Activated naive CD4-positive, alpha-beta T cell treated with anti-CD3 and anti-CD28 coated beads for 36 hours (primary cell): Measurements from ENCODE around the gene PTPRM. TPM values are rescaled to one million over a fixed set of nuclear protein-coding genes. Genes with fewer than 3 reads are reported as not detected.

ENCODE experiments used
- CTCF ChIA-PET: fragments of 350-600 bp; sonication (Branson Sonifier 250); formaldehyde crosslinking; loops from one replicate; lab custom pipeline; 2021; ENCODE audit warnings: antibody characterized with exemption; lab: Charles Lee
- DNase-seq: peaks from one replicate; pipeline ENCODE4 v3.0.0-alpha.2; 2020
- H3K27ac Mint-ChIP-seq: one replicate; pipeline ENCODE4 v1.8.0; 2021; ENCODE audit warnings: mild to moderate bottlenecking, mixed read lengths
- H3K27me3 Mint-ChIP-seq: one replicate; pipeline ENCODE4 v1.8.0; 2021; ENCODE audit warnings: low read depth, mixed read lengths
- H3K36me3 Mint-ChIP-seq: one replicate; pipeline ENCODE4 v1.8.0; 2021; ENCODE audit warnings: low read depth, mixed read lengths
- H3K4me1 Mint-ChIP-seq: one replicate; pipeline ENCODE4 v1.8.0; 2021; ENCODE audit warnings: low read depth, mixed read lengths
- H3K4me3 Mint-ChIP-seq: one replicate; pipeline ENCODE4 v1.8.0; 2021; ENCODE audit warnings: mild to moderate bottlenecking, moderate library complexity, mixed read lengths
- H3K9me3 Mint-ChIP-seq: one replicate; pipeline ENCODE4 v1.8.0; 2021; ENCODE audit warnings: mixed read lengths
- intact Hi-C: fragments of 100-400 bp; cut with micrococcal nuclease; formaldehyde crosslinking; loops from one replicate; pipeline ENCODE4 v1.15.1; 2023
- total RNA-seq, 2 experiments: library from RNA; stranded (reverse); gene quantifications; one replicate each; pipeline ENCODE4 v1.2.3, GENCODE V29; 2021

Gene PTPRM
- total RNA-seq: 1 to 10 TPM; 4.3 to 6.1 TPM

DNA sequence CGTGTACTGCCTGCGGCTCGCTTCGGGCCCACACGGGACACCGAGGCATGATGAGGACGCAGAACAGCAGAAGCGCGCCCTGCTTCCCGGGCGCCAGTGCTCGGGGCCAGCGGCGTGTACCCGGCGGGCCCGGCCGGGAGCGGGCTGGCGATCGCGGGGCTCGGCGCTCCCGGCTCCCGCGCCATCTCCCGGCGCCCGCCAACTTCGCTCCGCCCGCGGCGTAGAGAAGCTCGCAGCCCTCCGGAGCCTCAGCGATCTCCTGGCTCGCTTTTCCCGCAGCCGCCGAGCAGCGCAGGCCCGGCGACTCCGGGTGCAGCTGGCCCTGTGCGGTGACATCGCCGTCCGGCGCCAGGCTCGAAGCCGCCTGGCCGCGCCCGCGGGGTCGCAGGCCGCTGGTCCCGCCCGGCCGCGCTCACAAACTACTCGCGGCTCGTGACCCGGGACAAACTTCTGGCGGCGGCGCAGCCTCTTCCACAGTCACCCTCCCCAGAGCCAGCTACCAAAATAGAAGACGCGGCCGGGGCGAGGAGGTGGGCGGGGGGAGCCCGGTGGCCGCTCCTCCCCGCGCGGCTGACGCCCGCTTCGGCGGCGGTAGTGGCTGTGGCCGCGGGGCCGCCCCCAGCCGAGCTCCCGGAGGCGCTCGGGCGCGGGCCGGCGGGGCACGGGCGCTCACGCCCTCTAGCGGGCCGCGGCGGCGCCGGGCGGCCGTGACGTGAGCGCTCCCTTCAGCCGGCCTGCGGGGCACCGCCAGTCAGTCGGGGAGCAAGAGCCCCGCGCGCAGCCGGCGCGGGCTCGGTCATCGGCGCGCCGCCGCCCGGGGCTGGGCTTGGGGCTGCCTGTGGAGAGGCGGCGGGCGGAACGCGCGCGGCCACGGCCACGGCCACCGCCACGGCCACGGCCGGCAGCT lies at the start of gene PTPRM:
Gene PTPRM, plus strand, starts transcription at position 750 of the 907 bp plus-strand sequence. CDS start 503 bp downstream, outside the sequence.
- DNase-seq: peak; percentile 54
- H3K27me3 Mint-ChIP-seq: peaks cover 50% of the 10 kb centered on the region
- CTCF ChIA-PET: interaction anchor here (0.9 to 1.2 kb wide), 4 partner anchors 10 to 141 kb away, joined by 3 to 4 read pairs (median 3); no protein-coding TSS in a partner anchor
- no peak within 1 kb of the TSS for H3K27ac Mint-ChIP-seq
- H3K4me1 Mint-ChIP-seq: no peaks in the 10 kb centered on the region
- intact Hi-C loops: loop anchor here (2.0 to 10.0 kb wide), 3 partner anchors 346 to 652 kb away; no protein-coding TSS in a partner anchor
- peak within 1 kb of the TSS; percentile 10 for H3K4me3 Mint-ChIP-seq
- H3K9me3 Mint-ChIP-seq: peaks cover 5% of the 10 kb centered on the region
- H3K36me3 Mint-ChIP-seq: no peaks in the 10 kb centered on the region

DNA sequence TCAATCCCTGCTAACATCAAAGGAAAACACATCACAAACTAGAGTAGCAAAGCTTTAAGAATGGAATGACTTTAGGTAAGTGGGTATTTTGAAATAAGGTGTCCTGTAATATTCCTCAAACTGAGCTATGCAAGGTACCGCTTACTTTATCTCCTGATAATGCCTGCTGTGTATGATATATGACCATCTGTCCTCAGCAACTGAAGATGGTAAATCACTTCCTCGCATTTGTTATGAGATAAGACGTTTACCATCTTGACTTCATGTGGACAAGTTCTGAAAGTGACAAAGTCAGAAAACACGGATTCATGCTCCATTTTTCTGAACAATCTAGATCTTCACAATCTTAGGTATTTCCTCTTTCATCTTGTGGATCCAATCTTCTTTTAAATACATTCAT lies 49.3 kb upstream of the PTPRM start:
- CTCF ChIA-PET: no interaction called here
- intact Hi-C loops: no loop called here
- H3K9me3 Mint-ChIP-seq: no peaks in the 10 kb centered on the region
- H3K36me3 Mint-ChIP-seq: no peaks in the 10 kb centered on the region
- no peaks in the 10 kb centered on the region for H3K4me1 Mint-ChIP-seq
- no peak overlapping the region for H3K4me3 Mint-ChIP-seq
- DNase-seq: no peak
- H3K27ac Mint-ChIP-seq: no peak overlapping the region
- H3K27me3 Mint-ChIP-seq: peaks cover 2% of the 10 kb centered on the region

DNA sequence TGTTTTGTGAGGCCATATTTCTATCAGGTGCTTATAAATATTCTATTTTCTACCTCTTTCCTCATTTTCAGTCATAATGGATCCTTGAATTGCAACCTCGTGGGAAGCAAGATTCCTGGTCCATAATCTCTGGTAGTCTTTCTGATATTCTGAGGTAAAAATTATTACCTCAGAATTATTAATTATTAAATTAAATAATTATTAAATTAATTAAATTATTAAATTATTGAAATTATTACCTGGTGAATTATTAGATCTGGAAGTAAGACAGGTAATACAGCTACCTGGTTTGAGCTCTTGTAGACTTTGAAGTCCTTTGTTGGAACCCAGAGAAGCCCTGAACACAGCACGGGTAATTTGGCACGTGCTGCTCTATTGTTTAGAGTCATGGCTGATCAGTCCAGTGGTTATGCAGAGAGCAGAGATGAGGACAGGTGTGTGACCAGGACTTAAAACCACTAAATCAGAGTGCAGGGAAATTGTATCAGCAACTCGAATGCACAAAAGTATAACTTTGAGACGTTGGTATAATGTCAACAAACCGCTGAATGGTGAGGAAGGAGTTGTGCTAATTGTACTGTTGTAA lies 46.8 kb upstream of the PTPRM start:
- CTCF ChIA-PET: no interaction called here
- no peak overlapping the region for H3K27ac Mint-ChIP-seq
- intact Hi-C loops: no loop called here
- no peaks in the 10 kb centered on the region for H3K4me1 Mint-ChIP-seq
- no peak overlapping the region for H3K4me3 Mint-ChIP-seq
- no peaks in the 10 kb centered on the region for H3K36me3 Mint-ChIP-seq
- no peaks in the 10 kb centered on the region for H3K9me3 Mint-ChIP-seq
- H3K27me3 Mint-ChIP-seq: peaks cover 2% of the 10 kb centered on the region
- no peak for DNase-seq

DNA sequence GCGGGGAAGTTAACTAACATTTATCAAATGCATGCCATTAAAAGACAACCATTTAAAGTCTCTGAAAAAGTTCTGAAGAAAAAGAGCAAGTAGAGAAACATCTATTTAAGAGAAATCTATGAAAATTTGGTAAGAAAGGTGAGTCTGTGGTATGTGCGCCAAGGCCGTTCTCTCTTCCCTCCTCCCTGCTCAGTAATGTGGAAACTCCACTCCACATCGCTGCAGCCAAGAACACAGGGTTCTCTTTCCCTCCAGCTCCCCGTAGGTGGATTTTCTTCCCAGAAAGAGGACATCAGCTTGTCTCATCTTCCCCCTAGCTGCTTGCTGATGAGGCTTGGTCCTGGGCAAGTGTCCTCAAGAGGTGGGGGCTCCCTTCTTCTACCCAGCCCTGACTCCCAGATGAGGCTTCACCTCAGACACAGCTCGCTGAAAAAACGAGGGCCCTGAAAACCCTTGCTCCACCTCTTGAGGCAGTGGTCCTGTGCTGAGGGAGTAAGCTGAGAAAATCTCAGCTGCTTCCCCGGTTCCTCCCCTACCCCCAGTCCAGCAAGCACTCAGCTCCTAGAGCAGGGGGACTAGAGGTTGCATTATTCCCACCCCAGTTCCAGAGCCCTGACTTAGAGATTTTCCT lies 45.8 kb upstream of the PTPRM start:
- no peaks in the 10 kb centered on the region for H3K36me3 Mint-ChIP-seq
- intact Hi-C loops: no loop called here
- CTCF ChIA-PET: no interaction called here
- no peaks in the 10 kb centered on the region for H3K4me1 Mint-ChIP-seq
- H3K9me3 Mint-ChIP-seq: no peaks in the 10 kb centered on the region
- H3K4me3 Mint-ChIP-seq: no peak overlapping the region
- H3K27me3 Mint-ChIP-seq: peaks cover 2% of the 10 kb centered on the region
- no peak overlapping the region for H3K27ac Mint-ChIP-seq
- DNase-seq: no peak

DNA sequence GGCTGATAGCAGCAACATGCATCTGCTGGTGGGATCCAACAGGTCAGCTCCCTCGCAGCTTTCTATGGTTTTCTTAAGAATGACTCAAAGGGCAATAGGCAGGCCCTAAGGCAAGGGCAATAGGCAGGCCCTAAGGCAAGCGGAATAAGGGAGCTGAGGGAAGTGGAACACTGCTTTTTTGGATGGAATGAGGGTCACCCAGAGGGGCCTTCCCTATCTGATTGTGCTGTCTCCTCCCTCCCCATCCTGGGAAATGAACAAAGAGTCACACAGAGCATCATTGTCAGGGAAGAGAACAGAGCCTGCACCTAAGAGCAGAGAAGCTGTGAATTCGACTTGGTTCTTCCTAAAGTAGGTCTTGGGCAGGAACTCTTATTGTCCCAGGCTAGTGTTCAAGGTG lies 43.3 kb upstream of the PTPRM start:
- Mint-ChIP-seq H3K36me3 (no peaks in the 10 kb centered on the region), H3K4me1 (no peaks in the 10 kb centered on the region), H3K4me3 (no peak overlapping the region), H3K27ac (no peak overlapping the region), H3K27me3 (peaks cover 2% of the 10 kb centered on the region), H3K9me3 (no peaks in the 10 kb centered on the region)
- DNase-seq: no peak
- intact Hi-C loops: no loop called here
- CTCF ChIA-PET: no interaction called here

DNA sequence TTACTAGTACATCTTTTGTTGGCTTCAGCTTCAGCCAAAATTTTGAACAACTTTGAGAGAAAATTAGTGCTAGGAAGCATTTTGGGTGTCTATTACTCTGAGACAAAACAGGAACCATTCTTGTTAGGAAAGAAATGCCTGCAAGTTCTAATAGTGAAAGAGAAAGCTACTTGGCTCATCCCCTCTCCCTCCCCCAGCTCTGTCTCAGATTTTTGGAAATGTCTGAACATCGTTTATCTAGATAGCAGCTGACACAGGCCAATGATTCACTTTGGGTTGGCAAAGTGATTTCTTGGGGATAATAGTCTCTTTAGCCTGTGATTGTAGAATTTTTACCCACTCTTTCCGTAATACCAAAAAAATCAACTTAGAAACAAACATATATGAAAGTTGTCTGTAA lies 42.3 kb upstream of the PTPRM start:
- Mint-ChIP-seq H3K4me1 (no peaks in the 10 kb centered on the region), H3K27me3 (peaks cover 2% of the 10 kb centered on the region), H3K9me3 (no peaks in the 10 kb centered on the region), H3K27ac (no peak overlapping the region), H3K4me3 (no peak overlapping the region), H3K36me3 (no peaks in the 10 kb centered on the region)
- no peak for DNase-seq
- CTCF ChIA-PET: no interaction called here
- intact Hi-C loops: no loop called here

DNA sequence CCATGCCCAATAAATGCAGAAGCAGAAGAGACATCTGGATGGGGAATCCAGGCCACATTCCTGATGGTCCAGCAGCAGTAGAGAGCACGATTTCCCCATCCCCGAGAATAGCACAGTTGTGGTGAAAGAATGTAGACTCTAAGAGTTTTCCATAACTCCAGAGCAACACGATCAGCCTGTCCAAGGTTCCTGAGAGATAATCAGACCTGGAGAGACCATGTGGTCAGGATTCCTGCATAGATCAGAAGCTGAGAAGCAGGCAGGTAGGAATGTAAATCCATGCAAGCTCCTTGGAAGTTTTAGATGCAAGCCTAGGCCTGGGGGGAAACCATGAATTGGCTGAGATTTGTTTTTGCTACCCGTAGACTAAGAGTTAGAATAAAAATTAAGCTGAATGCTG lies 34.2 kb upstream of the PTPRM start:
- Mint-ChIP-seq H3K27me3 (peaks cover 4% of the 10 kb centered on the region), H3K4me3 (no peak overlapping the region), H3K9me3 (no peaks in the 10 kb centered on the region), H3K27ac (no peak overlapping the region), H3K4me1 (no peaks in the 10 kb centered on the region), H3K36me3 (no peaks in the 10 kb centered on the region)
- no peak for DNase-seq
- intact Hi-C loops: no loop called here
- CTCF ChIA-PET: no interaction called here

DNA sequence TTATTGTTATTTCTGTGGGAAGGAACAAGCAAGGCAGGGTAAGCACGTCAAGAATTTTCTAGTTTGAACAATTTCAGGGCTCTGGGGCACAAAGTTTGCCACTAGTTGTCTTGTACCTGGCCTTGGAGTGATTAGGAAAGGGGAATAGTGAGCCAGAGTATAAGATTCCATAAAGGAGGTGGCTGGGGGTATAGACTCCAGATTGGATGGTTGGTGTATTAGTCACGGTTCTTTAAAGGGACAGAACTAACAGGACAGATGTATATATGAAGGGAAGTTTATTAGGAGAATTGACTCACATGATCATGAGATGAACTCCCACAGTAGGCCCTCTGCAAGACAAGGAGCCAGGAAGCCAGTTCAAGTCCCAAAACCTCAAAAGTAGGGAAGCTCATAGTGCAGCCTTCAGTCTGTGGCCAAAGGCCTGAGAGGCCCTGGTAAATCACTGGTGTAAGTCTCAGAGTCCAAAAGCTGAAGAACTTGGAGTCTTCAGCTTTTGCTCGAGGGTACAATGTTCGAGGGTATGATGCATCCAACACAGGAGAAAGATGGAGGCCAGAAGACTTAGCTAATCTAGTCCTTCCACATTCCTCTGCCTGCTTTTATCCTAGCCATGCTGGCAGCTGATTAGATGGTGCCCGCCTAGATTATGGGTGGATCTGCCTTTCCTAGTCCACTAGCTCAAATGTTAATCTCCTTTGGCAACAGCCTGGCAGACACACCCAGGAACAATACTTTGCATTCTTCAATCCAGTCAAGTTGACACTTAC lies 31.5 kb upstream of the PTPRM start:
- no peak for DNase-seq
- intact Hi-C loops: no loop called here
- Mint-ChIP-seq H3K27me3 (peaks cover 2% of the 10 kb centered on the region), H3K36me3 (no peaks in the 10 kb centered on the region), H3K27ac (no peak overlapping the region), H3K9me3 (no peaks in the 10 kb centered on the region), H3K4me3 (no peak overlapping the region), H3K4me1 (no peaks in the 10 kb centered on the region)
- CTCF ChIA-PET: no interaction called here

DNA sequence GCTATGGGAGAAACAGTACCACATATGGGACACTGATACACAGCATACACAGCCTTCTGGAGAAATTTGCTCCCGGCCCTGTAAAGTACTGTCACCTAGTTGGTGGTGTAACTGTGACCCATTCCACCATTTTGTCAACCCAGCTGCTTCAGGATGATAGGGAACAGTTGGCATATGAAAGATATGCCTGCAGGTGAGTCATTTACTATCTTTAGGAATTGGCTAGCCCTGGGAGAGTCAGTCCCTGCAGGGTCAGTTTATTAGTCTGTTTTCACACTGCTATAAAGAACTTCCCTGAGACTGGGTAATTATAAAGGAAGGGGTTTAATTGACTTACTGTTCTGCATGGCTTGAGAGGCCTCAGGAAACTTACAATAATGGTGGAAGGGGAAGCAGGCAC lies 30.0 kb upstream of the PTPRM start:
- Mint-ChIP-seq H3K9me3 (no peaks in the 10 kb centered on the region), H3K27ac (no peak overlapping the region), H3K4me1 (no peaks in the 10 kb centered on the region), H3K36me3 (no peaks in the 10 kb centered on the region), H3K4me3 (no peak overlapping the region), H3K27me3 (peaks cover 2% of the 10 kb centered on the region)
- CTCF ChIA-PET: no interaction called here
- no peak for DNase-seq
- intact Hi-C loops: no loop called here

DNA sequence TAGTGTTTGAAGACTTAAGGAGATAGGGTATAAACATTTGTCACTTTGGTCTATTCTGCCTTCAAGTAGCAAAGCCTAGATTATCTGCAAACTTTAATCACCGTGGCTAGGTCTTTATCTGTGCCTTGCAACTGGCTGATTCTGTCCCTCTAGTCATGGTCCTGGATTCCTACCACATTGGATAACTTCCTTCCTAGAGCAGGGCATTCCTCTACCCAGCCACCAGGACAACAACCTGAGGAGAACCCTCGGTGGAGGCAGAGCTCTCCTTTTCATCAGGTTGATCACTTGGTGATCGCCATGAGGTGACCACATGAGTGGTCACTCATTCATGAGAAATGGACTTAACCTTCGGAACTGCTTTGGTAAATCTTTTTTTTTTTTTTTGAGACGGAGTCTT lies 25.3 kb upstream of the PTPRM start:
- no peaks in the 10 kb centered on the region for H3K36me3 Mint-ChIP-seq
- H3K9me3 Mint-ChIP-seq: no peaks in the 10 kb centered on the region
- CTCF ChIA-PET: no interaction called here
- no peak for DNase-seq
- no peak overlapping the region for H3K27ac Mint-ChIP-seq
- H3K27me3 Mint-ChIP-seq: no peaks in the 10 kb centered on the region
- H3K4me3 Mint-ChIP-seq: no peak overlapping the region
- intact Hi-C loops: no loop called here
- no peaks in the 10 kb centered on the region for H3K4me1 Mint-ChIP-seq

DNA sequence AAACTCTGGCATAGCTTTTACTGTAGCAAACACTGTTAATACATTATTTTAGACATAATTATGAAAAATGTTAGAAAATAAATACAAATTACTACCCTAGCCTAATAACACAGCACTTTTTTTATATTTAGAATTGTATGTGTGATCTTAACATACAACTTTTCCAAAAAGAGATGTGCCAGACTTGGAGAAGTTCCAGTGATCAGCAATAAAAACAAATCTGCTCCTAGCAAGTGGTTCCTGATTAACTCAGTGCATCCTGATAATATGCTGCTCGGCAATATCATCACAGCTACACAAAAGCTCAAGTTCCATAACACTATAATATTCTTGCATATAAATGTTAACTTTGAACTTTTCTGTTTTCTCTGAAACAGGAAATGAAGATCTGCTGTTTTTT lies 22.4 kb upstream of the PTPRM start:
- CTCF ChIA-PET: no interaction called here

DNA sequence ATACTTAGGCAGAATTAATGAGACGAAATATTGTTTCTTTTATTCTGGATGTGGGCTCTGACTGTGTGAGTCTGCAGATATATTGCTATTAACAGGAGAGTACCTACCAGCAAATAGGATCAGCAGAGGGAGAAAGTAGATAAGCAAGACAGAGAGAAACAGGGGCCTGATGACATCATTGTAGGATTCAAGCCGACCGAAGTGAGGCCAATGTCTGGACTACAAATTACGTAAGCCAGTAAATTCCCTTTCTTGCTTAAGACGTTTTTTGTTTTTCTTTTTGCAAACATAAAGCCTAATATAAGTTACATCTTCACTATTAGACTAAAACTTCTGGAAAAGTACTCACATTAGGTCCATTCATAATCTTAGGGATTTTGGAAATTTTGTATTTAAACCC lies 21.4 kb upstream of the PTPRM start:
- no peaks in the 10 kb centered on the region for H3K36me3 Mint-ChIP-seq
- no peak for DNase-seq
- H3K4me1 Mint-ChIP-seq: no peaks in the 10 kb centered on the region
- no peaks in the 10 kb centered on the region for H3K27me3 Mint-ChIP-seq
- no peaks in the 10 kb centered on the region for H3K9me3 Mint-ChIP-seq
- CTCF ChIA-PET: no interaction called here
- H3K27ac Mint-ChIP-seq: no peak overlapping the region
- no peak overlapping the region for H3K4me3 Mint-ChIP-seq
- intact Hi-C loops: no loop called here

More for the DNA sequence above, 22.4 kb upstream of the PTPRM start:
- no peak for DNase-seq
- Mint-ChIP-seq H3K4me3 (no peak overlapping the region), H3K36me3 (no peaks in the 10 kb centered on the region), H3K27me3 (no peaks in the 10 kb centered on the region), H3K27ac (no peak overlapping the region), H3K9me3 (no peaks in the 10 kb centered on the region), H3K4me1 (no peaks in the 10 kb centered on the region)
- intact Hi-C loops: no loop called here
